HG03045 (cell line): Measurements from ENCODE around the gene LRRC15.

Experiments used
- ATAC-seq: cut with Tn5 transposase; IDR thresholded peaks from one replicate; pipeline ENCODE4 v1.9.1; 2021; ENCODE audit warnings: mild to moderate bottlenecking, moderate library complexity; ENCODE audit not compliant: unreplicated experiment

The LRRC15 gene

GRCh38 chr3:194336601-194337355, 32.8 kb downstream of the LRRC15 start:
- no peak for ATAC-seq

- ATAC-seq: no peak
These were observed 35.6 kb downstream of the LRRC15 start for GRCh38 chr3:194333981-194334320.

GRCh38 chr3:194333212-194333980, 36.1 kb downstream of the LRRC15 start:
- ATAC-seq: peak; percentile 87

GRCh38 chr3:194332858-194333211, 36.7 kb downstream of the LRRC15 start:
- no peak for ATAC-seq

GRCh38 chr3:194330579-194330978, 39.0 kb downstream of the LRRC15 start:
- no peak for ATAC-seq

- no peak for ATAC-seq
These were observed 39.4 kb downstream of the LRRC15 start for GRCh38 chr3:194330160-194330559.

- ATAC-seq: no peak
These were observed 40.0 kb downstream of the LRRC15 start for GRCh38 chr3:194329583-194329965.

GRCh38 chr3:194328942-194329582, 40.5 kb downstream of the LRRC15 start:
- no peak for ATAC-seq

- no peak for ATAC-seq
These were observed 41.4 kb downstream of the LRRC15 start for GRCh38 chr3:194328053-194328657.

GRCh38 chr3:194327218-194328052, 42.1 kb downstream of the LRRC15 start:
- ATAC-seq: no peak

- ATAC-seq: no peak
These were observed 42.6 kb downstream of the LRRC15 start for GRCh38 chr3:194326968-194327217.

- ATAC-seq: no peak
These were observed 43.2 kb downstream of the LRRC15 start for GRCh38 chr3:194326192-194326967.

- ATAC-seq: no peak
These were observed 44.0 kb downstream of the LRRC15 start for GRCh38 chr3:194325424-194326153.

GRCh38 chr3:194324823-194325327, 44.7 kb downstream of the LRRC15 start:
- ATAC-seq: no peak

GRCh38 chr3:194323785-194324735, 45.5 kb downstream of the LRRC15 start:
- peak; percentile 67 for ATAC-seq

- ATAC-seq: no peak
These were observed 46.8 kb downstream of the LRRC15 start for GRCh38 chr3:194322678-194323211.

GRCh38 chr3:194321693-194322640, 47.6 kb downstream of the LRRC15 start:
- ATAC-seq: no peak
